Left lobe of liver (tissue), 2 donors: ENCODE results near the gene CPLANE1. TPM values are rescaled to one million over a fixed set of nuclear protein-coding genes. Genes with fewer than 3 reads are reported as not detected.
"Not testable (repeated sequence)": the region's sequence is repeated elsewhere in the genome, so short reads cannot be mapped to it uniquely, and the experiment has no call there.

Source experiments
- ATAC-seq: fragments of 200-7000 bp; cut with Tn5 transposase; one replicate; pipeline ENCODE4 v1.9.1; 2020; ENCODE audit warnings: mild to moderate bottlenecking, moderate library complexity
- DNase-seq: peaks from one replicate; pipeline ENCODE4 v3.0.0-alpha.2; 2020; ENCODE audit warnings: low spot score
- total RNA-seq: library from RNA; stranded (reverse); gene quantifications from one replicate; pipeline ENCODE4 v1.2.1, GENCODE V29; 2021
- donor health status: DM: no; HTN: no; CAD: no; lungs with moderate emphysema.
- donor health status: DM: no; HTN: yes; CAD: no.

CPLANE1 gene
- total RNA-seq, 1 donor from 2014 or later, result 3.7 TPM

DNA sequence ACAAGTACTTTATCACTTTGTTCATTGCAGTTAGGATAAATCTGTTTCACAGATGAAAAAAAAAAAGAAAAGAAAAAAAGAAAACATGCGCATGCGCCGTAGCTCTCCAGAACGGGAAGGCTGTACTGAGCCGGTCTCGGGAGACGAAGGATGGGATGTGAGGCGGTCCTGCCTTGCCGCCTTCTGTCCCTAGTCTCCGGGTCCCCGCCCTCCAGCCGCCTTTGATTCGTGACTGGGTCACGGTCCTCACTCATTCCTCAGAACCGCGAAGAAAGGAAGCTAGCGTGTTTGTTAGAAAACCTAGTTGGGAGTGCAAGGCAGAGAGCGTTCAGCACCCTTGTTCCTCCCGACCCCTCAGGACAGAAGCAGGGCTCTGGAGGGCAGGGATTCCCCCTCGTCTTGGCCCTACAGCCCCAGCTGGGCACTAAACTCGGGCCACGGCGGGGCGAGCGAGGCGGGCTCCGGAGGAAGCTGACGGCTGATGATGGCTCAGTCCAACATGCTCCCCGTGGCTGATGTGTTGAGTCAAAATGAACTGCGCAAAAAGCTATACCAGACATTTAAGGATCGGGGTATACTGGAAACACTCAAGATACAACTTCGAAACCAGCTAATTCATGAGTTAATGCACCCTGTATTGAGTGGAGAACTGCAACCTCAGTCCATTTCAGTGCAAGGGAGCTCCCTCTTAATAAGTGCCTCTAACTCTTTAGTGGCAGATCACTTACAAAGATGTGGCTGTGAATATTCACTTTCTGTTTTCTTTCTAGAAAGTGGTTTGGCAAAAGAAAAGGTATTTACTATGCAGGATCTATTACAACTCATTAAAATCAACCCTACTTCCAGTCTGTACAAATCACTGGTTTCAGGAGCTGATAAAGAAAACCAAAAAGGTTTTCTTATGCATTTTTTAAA, 40.0 kb downstream of the CPLANE1 start:
- peak; percentile 22 for ATAC-seq
- DNase-seq, result no peak

DNA sequence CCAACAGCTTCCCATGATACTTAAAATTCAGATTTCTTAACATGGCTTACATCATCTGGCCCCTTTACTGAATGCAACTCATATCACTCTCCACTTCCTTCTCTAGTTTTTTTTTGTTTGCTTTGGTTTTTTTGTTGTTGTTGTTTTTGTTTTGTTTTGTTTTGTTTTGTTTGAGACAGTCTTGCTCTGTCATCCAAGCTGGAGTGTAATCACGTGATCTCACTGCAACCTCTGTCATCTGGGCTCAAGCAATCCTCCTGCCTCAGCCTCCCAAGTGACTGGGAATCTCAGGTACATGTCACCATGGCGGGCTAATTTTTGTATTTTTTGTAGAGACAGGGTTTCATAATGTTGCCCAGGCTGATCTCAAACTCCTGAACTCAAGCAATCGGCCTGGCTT, 41.4 kb downstream of the CPLANE1 start:
- no peak for ATAC-seq
- DNase-seq, result no peak

DNA sequence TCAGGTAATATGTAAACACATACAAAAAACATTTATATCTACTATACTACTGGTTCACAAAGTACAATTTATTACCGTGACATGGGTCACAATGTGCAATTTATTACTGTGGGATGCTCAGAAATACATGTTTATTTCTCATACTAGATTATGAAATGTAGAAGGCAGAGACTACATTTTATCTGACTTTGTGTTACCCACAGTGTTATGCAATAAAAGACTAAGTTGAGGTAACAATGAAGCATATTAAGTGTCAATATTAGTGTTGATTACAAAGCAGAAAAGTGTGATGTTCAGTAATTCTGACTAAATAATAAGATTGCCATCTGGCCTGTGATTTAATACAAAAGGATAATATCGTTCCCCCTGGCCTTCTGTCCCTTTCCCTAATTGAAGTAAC, 42.4 kb downstream of the CPLANE1 start:
- no peak for DNase-seq
- ATAC-seq, result no peak

DNA sequence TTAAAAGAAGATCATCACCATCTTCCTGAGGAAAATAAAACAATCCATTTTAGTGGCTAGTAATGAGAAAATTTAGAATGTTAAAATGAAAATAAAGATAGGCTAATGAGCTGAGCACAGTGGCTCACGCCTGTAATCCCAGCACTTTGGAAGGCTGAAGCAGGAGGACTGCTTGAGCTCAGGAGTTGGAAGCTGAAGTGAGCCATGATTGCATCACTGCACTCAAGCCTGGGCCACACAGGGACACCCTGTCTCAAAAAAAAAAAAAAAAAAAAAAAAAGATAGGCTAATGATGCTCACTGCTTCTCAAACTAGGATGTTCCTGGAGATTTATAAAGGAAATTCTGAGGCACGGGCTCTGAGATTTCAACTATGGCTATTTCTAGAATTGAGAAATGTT, 50.3 kb downstream of the CPLANE1 start:
- DNase-seq (no peak), ATAC-seq (peak; percentile 49)

DNA sequence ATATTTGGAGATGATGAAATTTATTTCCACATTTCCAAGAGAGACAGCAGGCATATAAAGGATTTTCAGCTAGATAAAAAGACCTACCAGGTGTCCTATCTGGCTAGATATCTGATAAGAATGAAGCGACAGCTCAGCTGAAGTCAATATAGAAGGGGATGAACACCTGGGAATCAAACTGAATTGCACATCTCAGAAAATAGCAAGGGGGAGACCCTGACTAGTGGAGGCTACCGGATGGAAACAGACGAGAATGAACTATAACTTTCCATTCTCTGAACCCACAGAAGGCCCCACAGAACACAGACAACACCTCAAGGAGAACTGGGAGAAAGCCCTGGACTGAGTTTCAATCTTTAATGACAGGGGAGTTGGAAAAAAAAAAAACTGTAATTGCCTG, 51.1 kb downstream of the CPLANE1 start:
- DNase-seq (no peak), ATAC-seq (peak; percentile 19)

DNA sequence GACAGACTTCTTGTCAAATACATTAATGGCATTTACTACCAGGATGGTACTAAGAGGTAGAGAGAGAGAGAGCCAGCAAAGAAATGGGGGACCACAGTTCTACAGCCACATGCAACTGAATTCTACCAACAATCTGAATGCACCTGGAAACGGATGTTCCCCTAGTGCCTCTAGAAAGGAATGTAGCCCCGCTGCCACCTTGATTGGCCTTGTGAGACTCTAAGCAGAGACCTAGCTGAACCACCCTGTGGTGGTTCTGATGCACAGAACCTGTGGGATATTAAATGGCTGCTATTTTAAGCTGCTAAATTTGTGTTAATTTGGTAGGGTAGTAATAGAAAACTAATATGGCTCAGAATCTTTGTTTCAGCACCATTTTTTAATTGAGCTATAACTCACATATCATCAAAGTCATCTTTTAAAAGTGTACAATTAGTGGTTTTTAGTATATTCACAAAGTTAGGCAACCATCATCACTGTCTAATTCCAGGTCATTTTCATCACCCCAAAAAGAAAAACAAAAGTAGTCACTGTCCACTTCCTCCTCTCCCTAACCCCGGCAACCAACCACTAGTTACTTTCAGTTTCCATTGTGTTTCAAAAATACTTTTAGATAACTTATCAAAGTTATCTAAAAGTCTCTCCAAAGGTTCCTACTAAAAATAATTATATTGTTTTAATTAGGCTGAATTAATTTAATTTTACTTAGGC, 51.7 kb downstream of the CPLANE1 start:
- ATAC-seq, result peak; percentile 74
- DNase-seq, result no peak

DNA sequence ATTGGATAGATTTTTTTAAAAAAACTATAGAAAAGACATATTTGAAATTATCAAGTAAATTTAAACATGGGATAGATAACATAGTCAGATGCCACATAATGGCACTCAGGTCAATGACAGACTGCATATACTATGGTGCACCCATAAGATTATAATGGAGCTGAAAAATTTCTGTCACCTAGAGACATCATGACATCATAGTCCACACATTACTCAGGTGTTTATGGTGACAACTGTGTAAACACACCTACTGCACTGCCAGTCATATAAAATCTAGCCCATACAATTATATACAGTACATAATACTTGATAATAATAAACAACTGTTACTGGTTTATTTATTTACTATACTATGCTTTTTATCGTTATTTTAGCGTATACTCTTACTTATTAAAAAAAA, 58.6 kb downstream of the CPLANE1 start:
- ATAC-seq (no peak), DNase-seq (no peak)

DNA sequence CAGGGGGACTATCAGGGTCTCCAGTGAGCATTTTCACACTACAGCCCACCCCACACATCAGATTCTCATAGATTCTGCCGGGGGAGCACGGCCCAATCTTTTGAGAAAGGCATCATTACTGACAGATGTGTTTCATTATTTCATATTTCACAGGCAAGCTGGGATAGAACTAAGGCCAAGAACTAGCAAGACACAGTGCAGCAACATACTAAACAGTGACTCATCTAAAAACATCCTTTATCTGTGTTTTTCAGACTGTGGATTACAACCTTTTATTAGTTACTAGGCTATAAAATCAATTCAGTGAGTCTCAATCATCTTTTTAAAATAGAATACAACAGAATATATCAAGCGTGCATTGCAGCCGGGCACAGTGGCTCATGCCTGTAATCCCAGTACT, 59.8 kb downstream of the CPLANE1 start:
- DNase-seq, result no peak
- ATAC-seq, result no peak

DNA sequence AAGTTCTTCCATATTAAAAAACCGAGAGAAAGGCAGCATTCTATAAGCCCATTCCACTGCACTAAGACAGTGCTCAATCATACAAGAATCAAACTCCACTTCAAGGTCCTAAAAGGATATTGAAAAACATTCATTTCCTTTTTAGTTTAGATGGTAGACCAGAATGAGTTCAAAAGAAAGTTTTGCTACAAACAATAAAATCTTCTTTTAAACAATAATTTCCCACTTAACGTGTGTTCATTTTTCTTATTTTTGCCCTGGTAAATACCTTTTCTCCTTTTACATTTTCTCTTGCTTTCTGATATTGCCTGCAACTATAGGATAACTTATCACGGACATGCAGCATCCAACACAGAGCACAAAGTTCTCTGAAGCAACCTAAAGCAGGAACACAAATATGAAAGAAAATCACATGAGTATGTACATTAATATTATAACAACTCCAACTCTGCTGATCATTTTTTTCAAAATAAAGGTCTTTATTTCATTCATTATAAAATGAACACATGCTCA, 61.7 kb downstream of the CPLANE1 start:
- DNase-seq (no peak), ATAC-seq (no peak)

DNA sequence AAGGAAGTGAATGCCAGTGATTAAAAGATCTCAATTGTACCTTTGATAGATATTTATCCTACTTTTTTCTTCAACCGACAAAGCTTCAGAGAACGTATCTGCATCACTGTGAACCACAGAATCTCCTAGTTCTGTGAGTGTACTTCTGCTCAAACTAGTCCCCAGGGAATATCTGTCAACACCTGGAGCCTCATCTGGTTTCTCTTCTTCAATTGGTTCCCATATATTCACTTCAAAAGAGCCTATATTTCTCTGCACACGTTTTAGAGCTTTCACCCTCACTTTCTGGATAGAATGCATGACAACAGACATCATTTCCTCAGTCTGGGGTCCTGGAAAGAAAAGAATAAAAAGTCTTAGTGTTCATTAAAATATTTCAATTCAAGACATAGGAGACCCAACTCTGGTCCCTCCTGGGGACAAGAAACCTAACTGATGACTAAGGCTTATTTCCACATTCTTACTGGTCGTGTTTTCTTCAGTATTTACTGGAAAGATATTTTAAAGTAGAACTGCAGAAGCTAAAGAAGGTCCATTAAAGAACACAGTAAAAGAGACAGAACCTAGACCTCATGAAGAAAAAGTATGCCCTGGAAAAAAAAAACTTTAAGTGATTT, 64.3 kb downstream of the CPLANE1 start:
- DNase-seq (no peak), ATAC-seq (no peak)

DNA sequence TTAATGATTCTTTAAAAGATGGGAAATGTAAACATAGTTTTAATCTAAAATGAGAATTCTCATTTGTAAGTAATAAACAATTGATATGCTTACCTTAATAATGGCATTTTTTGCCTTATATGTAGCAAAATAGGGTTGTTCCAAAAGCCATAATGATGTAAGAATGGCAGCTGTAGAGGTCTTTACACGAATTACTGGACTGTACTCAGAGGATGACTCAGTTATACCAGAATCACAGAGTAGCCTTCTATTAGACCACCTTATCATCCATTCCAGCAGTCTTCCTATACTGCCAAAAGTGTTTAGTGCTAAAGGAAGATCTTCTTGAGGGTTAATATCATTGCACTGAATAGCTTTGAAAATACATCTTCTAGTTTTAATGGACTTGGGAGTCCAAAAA, 66.5 kb downstream of the CPLANE1 start:
- no peak for ATAC-seq
- DNase-seq, result no peak

DNA sequence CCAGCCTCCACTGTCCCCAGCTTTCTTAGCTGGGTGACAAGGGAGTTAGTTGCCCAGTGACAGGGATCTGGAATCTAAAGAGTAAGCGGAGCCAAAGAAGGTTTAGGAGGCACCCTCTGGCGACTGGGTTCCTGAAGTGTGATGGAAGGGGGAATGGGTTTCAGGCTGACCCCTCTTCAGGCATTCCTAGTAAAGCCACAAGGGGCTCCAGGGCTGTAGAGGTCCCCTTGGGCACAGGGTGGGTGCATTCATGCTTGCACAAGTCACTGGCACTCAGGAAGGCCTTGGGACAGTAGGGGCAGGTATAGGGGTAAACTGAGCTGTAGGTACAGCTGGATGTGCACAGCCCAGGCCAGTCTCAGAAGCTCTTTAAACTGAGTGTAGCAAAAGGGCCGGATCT, 74.2 kb downstream of the CPLANE1 start:
- ATAC-seq, result no peak
- DNase-seq, result no peak

DNA sequence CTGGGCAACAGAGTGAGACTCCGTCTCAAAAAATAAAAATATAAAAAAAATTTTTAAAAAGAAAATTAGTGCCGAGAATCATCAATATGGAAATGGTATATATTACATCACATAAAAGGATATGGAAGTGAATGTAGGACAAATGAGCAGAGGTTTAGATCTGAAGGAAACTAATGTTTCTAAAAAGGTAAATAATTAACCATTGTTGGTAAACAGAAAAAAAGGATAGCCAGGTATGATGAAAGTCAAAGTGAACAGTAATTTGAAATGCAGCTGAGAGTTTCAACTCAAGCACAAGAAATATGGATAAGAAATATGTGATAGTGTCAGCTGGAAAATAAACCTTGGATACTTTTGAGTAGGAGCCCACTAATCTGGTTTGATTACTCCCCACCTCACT, 76.2 kb downstream of the CPLANE1 start:
- no peak for DNase-seq
- peak; percentile 66 for ATAC-seq

DNA sequence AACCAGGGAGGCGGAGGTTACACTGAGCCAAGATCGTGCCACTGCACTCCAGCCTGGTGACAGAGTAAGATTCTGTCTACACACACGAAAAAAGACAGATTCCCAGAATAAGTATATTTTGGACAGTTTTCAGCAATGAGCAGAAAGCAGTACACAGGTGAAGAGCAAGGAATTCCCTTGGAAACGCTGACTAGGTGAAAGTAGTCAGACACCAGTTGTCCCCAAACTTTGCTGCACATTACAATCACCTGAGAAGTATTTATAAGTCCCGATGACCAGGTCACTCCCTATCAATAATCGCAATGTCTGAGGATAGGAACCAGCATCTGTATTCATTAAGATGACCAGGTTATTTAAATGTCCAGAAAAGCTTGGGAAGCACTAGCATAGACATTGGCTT, 78.3 kb downstream of the CPLANE1 start:
- ATAC-seq, result no peak
- no peak for DNase-seq

DNA sequence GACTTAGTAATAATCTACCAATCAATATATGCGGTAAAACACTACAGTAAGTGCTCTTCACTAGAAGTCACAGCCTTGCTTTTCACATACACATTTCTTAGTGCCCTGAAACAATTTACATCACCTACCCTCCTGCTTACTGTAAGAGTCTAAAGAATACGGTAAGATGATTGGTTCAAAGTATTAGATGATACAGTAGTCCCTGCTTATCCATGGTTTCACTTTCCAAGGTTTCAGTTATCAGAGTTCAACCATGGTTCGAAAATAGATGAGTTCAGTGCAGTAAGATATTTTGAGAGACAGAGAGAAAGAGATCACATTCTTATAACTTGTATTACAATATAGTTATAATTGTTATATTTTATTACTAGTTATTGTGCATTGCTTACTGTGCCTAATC, 83.0 kb downstream of the CPLANE1 start:
- ATAC-seq (peak; percentile 34), DNase-seq (no peak)

DNA sequence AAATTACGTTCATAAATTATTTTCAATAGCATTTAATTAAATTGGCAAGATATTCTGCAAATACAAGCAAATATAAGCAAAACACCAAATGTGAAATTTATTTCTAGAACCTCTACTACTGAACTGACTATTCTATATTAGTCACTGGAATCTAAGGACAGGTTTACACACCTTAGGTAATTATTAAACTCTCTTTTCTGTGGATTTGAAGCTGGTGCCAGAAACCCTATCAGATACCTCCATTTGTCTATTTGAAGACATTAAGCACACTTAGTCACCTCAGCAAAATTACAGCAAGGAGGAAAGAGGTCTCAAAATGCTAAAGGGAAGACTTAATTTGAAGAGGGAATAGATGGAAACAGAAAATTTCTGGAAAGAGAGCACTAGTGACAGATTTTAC, 83.4 kb downstream of the CPLANE1 start:
- DNase-seq (no peak), ATAC-seq (peak; percentile 92)

DNA sequence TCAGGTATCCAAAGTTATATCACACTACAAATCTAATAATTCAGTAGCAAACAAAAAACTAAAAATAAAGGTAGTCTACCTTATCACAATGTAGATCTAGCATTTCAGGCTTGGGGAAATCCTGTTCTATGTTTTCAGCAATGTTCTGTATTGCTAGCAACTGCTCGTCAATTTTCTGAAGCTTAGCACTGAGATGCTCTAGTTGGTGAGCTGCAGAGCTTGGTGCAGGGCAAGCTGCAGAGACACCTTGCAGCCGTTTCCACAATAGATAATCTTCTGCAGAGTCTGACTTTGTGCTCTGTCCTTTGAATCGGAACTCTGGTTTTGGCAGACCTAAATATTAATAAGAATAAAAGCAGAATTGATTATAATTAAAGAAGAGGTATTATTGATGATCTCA, 95.5 kb downstream of the CPLANE1 start:
- DNase-seq (no peak), ATAC-seq (no peak)

DNA sequence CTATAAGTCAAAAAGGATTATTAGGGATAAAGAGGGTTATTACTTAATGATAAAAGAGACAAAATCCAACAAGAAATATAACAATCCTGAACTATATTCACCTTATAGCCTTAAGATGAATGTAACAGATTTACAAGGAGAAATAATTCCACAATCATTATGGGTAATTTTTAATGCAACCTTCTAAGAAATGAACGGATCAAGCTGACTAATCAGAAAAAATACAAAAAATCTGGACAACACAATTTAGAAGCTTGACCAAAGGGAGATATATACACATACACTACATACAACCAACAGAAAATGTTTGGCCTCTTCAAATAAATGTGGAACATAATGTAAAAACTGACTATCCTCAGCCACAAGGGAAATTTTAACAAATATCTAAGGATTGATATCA, 102.3 kb downstream of the CPLANE1 start:
- ATAC-seq, result no peak
- no peak for DNase-seq

DNA sequence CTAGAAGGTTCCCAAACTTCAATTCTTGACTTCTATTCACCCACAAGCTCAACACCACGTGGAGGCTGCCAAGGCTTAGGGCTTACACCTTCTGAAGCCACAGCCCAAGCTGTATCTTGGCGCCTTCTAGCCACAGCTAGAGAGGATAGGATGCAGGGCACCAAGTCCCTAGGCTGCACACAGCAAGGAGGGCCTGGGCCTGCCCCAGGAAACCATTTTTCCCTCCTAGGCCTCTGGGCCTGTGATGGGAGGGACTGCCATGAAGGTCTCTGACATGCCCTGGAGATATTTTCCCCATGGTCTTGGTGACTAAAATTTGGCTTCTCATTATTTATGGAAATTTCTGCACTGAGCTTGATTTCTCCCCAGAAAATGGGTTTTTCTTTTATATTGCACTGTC, 112.5 kb downstream of the CPLANE1 start:
- DNase-seq (no peak), ATAC-seq (no peak)

DNA sequence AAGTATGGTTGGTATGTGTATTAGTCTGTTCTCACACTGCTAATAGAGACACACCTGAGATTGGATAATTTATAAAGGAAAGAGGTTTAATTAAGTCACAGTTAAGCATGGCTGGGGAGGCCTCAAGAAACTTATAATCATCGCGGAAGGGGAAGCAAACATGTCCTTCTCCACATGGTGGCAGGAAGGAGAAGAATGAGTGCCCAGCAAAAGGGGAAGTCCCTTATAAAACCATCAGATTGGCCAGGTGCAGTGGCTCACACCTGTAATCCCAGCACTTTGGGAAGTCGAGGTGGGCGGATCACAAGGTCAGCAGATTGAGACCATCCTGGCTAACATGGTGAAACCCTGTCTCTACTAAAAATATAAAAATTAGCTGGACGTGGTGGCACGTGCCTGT, 113.9 kb downstream of the CPLANE1 start:
- ATAC-seq, result not testable (repeated sequence)

DNA sequence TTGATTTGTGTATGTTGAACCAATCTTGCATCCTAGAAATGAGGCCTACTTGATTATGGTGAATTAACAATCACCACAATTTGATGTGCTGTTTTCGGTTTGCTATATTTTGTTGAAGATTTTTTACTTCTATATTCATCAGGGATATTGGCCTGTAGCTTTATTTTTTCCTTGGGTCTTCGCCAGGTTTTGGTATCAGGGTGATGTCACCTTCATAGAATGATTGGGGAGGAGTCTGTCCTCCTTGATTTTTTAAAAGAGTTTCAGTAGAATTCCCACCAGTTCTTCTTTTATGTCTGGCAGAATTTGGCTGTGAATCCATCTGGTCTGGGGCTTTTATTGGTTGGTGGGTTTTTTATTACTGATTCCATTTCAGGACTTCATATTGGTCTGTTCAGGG, 115.2 kb downstream of the CPLANE1 start:
- ATAC-seq (no peak), DNase-seq (no peak)

More for the DNA sequence above, 113.9 kb downstream of the CPLANE1 start:
- DNase-seq, result not testable (repeated sequence)

DNA sequence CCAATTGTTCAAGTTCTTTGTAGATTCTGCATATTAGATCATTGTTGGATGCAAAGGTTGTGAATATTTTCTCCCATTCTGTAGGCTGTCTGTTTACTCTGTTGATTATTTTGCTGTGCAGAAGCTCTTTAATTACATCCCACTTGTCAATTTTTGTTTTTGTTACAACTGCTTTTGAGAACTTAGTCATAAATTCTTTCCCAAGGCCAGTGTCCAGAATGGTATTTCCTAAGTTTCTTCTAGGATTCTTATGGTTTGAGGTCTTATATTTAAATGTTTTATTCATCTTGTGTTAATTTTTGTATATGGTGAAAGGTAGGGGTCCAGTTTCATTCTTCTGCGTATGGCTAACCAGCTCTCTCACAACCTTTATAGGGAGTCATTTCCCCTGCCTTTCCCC, 116.5 kb downstream of the CPLANE1 start:
- DNase-seq (no peak), ATAC-seq (no peak)
